PC-9 (cell line): ENCODE measurements around the gene PIP4P1.

Experiments used
- CTCF ChIP-seq: fragments of 200-600 bp; sonication (generic); conservative IDR thresholded peaks from 2 replicates; pipeline ENCODE4 v1.6.1; 2017; ENCODE audit warnings: mixed run types, antibody characterized with exemption, mild to moderate bottlenecking, moderate library complexity
- EZH2 ChIP-seq: fragments of 200-600 bp; sonication (generic); IDR thresholded peaks from 2 replicates; pipeline ENCODE4 v1.8.0; 2017; ENCODE audit warnings: antibody characterized with exemption, low read depth

- TF ChIP-seq CTCF: no peak
- TF ChIP-seq EZH2: no peak
Measured at GRCh38 chr14:20477211-20477876, 16.1 kb upstream of the PIP4P1 start.
